Progenitor cell of endocrine pancreas (in vitro differentiated cells): Measurements from ENCODE around the gene NKRF. TPM values are rescaled to one million over a fixed set of nuclear protein-coding genes. Genes with fewer than 3 reads are reported as not detected.
A peak's percentile ranks its signal among the peaks of the same experiment; 100 is the strongest.

Experiments used
- DNase-seq: peaks from one replicate; pipeline ENCODE4 v3.0.0; 2021; ENCODE audit warnings: low spot score; ENCODE audit not compliant: unreplicated experiment
- H3K27ac Mint-ChIP-seq: 2 replicates; pipeline ENCODE4 v1.8.0; 2021; ENCODE audit warnings: mild to moderate bottlenecking, moderate library complexity, mixed read lengths
- H3K27me3 Mint-ChIP-seq: 2 replicates; pipeline ENCODE4 v1.8.0; 2021; ENCODE audit warnings: mixed read lengths
- H3K36me3 Mint-ChIP-seq: 2 replicates; pipeline ENCODE4 v1.8.0; 2022; ENCODE audit warnings: mixed read lengths; ENCODE audit not compliant: insufficient read depth
- H3K4me1 Mint-ChIP-seq: 2 replicates; pipeline ENCODE4 v1.8.0; 2021; ENCODE audit warnings: low read depth, mixed read lengths
- H3K4me3 Mint-ChIP-seq: 2 replicates; pipeline ENCODE4 v1.8.0; 2021; ENCODE audit warnings: low read depth, mild to moderate bottlenecking, moderate library complexity, mixed read lengths
- H3K9me3 Mint-ChIP-seq: 2 replicates; pipeline ENCODE4 v1.8.0; 2021; ENCODE audit warnings: low read depth, mixed read lengths
- CTCF ChIP-seq: fragments of 200-600 bp; sonication (generic); IDR thresholded peaks from one replicate; pipeline ENCODE4 v1.5.0; 2021; ENCODE audit warnings: antibody characterized with exemption, mild to moderate bottlenecking; ENCODE audit not compliant: unreplicated experiment
- long read RNA-seq: library from polyadenylated mRNA; unstranded; transcript quantifications from one replicate; pipeline ENCODE4 v2.0.0, GENCODE V29; 2020
- total RNA-seq: library from RNA; stranded (reverse); gene quantifications from 2 replicates; pipeline ENCODE4 v1.2.1, GENCODE V29; 2021

NKRF gene
- 11.7 and 12.5 TPM in 2 replicates for total RNA-seq
- long read RNA-seq, partial matches to known transcripts, result 0 of 8 reads
- long read RNA-seq, other reads (novel, unspliced or antisense), result 5 of 8 reads

- Mint-ChIP-seq H3K9me3 (peaks cover 22% of the 10 kb centered on the region), H3K36me3 (peaks cover 2% of the 10 kb centered on the region), H3K4me3 (peak within 1 kb of the TSS; percentile 88), H3K4me1 (peaks cover 8% of the 10 kb centered on the region), H3K27ac (peak within 1 kb of the TSS; percentile 97), H3K27me3 (no peaks in the 10 kb centered on the region)
- peak; percentile 73 for DNase-seq
- no peak for TF ChIP-seq CTCF
These were observed at the start of gene NKRF for GRCh38 chrX:119606280-119607017. NKRF (minus strand) TSS chrX:119606424.

- DNase-seq, result no peak
- TF ChIP-seq CTCF, result no peak
- no peaks in the 10 kb centered on the region for H3K27me3 Mint-ChIP-seq
- H3K27ac Mint-ChIP-seq, result peak overlapping the region; percentile 22
- peaks cover 3% of the 10 kb centered on the region for H3K4me1 Mint-ChIP-seq
- peaks cover 22% of the 10 kb centered on the region for H3K9me3 Mint-ChIP-seq
- H3K36me3 Mint-ChIP-seq, result peaks cover 17% of the 10 kb centered on the region
- no peak overlapping the region for H3K4me3 Mint-ChIP-seq
These were observed 48.9 kb upstream of the NKRF start for GRCh38 chrX:119655125-119655524.

GRCh38 chrX:119654112-119654531 lies 47.9 kb upstream of the NKRF start:
- DNase-seq, result no peak
- no peaks in the 10 kb centered on the region for H3K27me3 Mint-ChIP-seq
- peaks cover 3% of the 10 kb centered on the region for H3K4me1 Mint-ChIP-seq
- H3K36me3 Mint-ChIP-seq, result peaks cover 18% of the 10 kb centered on the region
- H3K9me3 Mint-ChIP-seq, result peaks cover 21% of the 10 kb centered on the region
- peak overlapping the region; percentile 76 for H3K27ac Mint-ChIP-seq
- no peak overlapping the region for H3K4me3 Mint-ChIP-seq
- TF ChIP-seq CTCF, result no peak

GRCh38 chrX:119648421-119648775 lies 42.2 kb upstream of the NKRF start:
- Mint-ChIP-seq H3K9me3 (peaks cover 7% of the 10 kb centered on the region), H3K4me1 (no peaks in the 10 kb centered on the region), H3K27ac (no peak overlapping the region), H3K36me3 (peaks cover 8% of the 10 kb centered on the region), H3K4me3 (no peak overlapping the region), H3K27me3 (no peaks in the 10 kb centered on the region)
- no peak for DNase-seq
- no peak for TF ChIP-seq CTCF

- Mint-ChIP-seq H3K9me3 (peaks cover 3% of the 10 kb centered on the region), H3K27ac (no peak overlapping the region), H3K27me3 (no peaks in the 10 kb centered on the region), H3K4me3 (no peak overlapping the region), H3K4me1 (no peaks in the 10 kb centered on the region), H3K36me3 (peaks cover 4% of the 10 kb centered on the region)
- no peak for TF ChIP-seq CTCF
- no peak for DNase-seq
These were observed 41.6 kb upstream of the NKRF start for GRCh38 chrX:119647552-119648420.
